Caco-2 (cell line): Measurements from ENCODE around the gene CPEB3. TPM values are rescaled to one million over a fixed set of nuclear protein-coding genes. Genes with fewer than 3 reads are reported as not detected.

Experiments used
- BruUV-seq: library from RNA; stranded (reverse); fragments of 400-500 nt; replicated peaks from 2 replicates; lab custom pipeline; 2021; lab: Mats Ljungman, UMichigan
- CTCF ChIA-PET: fragments of 300-600 bp; sonication (Branson Sonifier 250); formaldehyde crosslinking; loops from one replicate; lab custom pipeline; 2022; ENCODE audit warnings: antibody characterized with exemption; lab: Charles Lee
- POLR2A ChIA-PET: fragments of 300-600 bp; sonication (Branson Sonifier 250); formaldehyde crosslinking; loops from one replicate; lab custom pipeline; 2022; ENCODE audit warnings: antibody characterized with exemption; lab: Charles Lee
- DNase-seq, 2 experiments: peaks; one replicate each; pipeline versions ENCODE4 v3.0.0 to v3.0.0-alpha.2; 2020 to 2022
- H3K27me3 ChIP-seq: replicated peaks from 2 replicates; pipeline ENCODE4 v1.6.0; 2011; ENCODE audit warnings: low read length; ENCODE audit not compliant: control insufficient read depth, insufficient read depth
- H3K36me3 ChIP-seq: 2 replicates; pipeline ENCODE4 v1.5.1; 2011; ENCODE audit warnings: low read length; ENCODE audit not compliant: control insufficient read depth, insufficient read depth
- H3K4me1 ChIP-seq: fragments of 250-450 bp; sonication (Bioruptor Pico); 2 replicates; pipeline ENCODE4 v1.5.1; 2020; ENCODE audit warnings: mild to moderate bottlenecking
- H3K4me3 ChIP-seq: 2 replicates; pipeline ENCODE4 v1.5.1; 2011; ENCODE audit warnings: low read depth, mild to moderate bottlenecking, control low read depth, low read length
- H3K9me3 ChIP-seq: fragments of 250-450 bp; sonication (Bioruptor Pico); 2 replicates; pipeline ENCODE4 v1.5.1; 2020; ENCODE audit warnings: mild to moderate bottlenecking, moderate library complexity
- H3K27ac Mint-ChIP-seq: one replicate; pipeline ENCODE4 v1.8.0; 2022; ENCODE audit warnings: mixed read lengths; ENCODE audit not compliant: unreplicated experiment
- H3K27me3 Mint-ChIP-seq: one replicate; pipeline ENCODE4 v1.8.0; 2022; ENCODE audit warnings: mixed read lengths; ENCODE audit not compliant: insufficient read depth, unreplicated experiment
- H3K36me3 Mint-ChIP-seq: one replicate; pipeline ENCODE4 v1.8.0; 2022; ENCODE audit warnings: mild to moderate bottlenecking, mixed read lengths; ENCODE audit not compliant: insufficient read depth, unreplicated experiment
- H3K4me1 Mint-ChIP-seq: one replicate; pipeline ENCODE4 v1.8.0; 2022; ENCODE audit warnings: low read depth, mixed read lengths; ENCODE audit not compliant: unreplicated experiment
- H3K4me3 Mint-ChIP-seq: one replicate; pipeline ENCODE4 v1.8.0; 2022; ENCODE audit warnings: mild to moderate bottlenecking, moderate library complexity, mixed read lengths; ENCODE audit not compliant: unreplicated experiment
- H3K9me3 Mint-ChIP-seq: one replicate; pipeline ENCODE4 v1.8.0; 2022; ENCODE audit warnings: mixed read lengths; ENCODE audit not compliant: unreplicated experiment
- CTCF ChIP-seq, 2 experiments: fragments of 200-600 bp in 1 of 2; IDR thresholded peaks; 1 replicate in 1 of 2; 2 replicates in 1 of 2; pipeline versions ENCODE4 v1.5.1 to v1.8.0; 2011 to 2022; ENCODE audit warnings: antibody characterized with exemption in 1 of 2, control low read depth in 1 of 2, inconsistent platforms in 1 of 2, low read depth in 1 of 2, low read length in 1 of 2, mild to moderate bottlenecking in 1 of 2, moderate library complexity in 1 of 2; ENCODE audit not compliant: insufficient read depth in 1 of 2, severe bottlenecking in 1 of 2, unreplicated experiment in 1 of 2
- intact Hi-C: fragments of 100-400 bp; cut with micrococcal nuclease; formaldehyde crosslinking; loops from one replicate; pipeline ENCODE4 v1.10.0; 2022; ENCODE audit not compliant: unreplicated experiment
- total RNA-seq: library from RNA; stranded (reverse); gene quantifications from 2 replicates; pipeline ENCODE4 v1.2.3, GENCODE V29; 2022

Gene CPEB3
- total RNA-seq, 1 experiment from 2014 or later, result 2.3 TPM

GRCh38 chr10:92242380-92242779, 48.5 kb downstream of the CPEB3 start:
- Mint-ChIP-seq H3K4me3 (no peak overlapping the region), H3K27ac (no peak overlapping the region), H3K36me3 (peaks cover 10% of the 10 kb centered on the region), H3K9me3 (no peaks in the 10 kb centered on the region), H3K4me1 (peaks cover 24% of the 10 kb centered on the region), H3K27me3 (peaks cover 6% of the 10 kb centered on the region)
- DNase-seq, result no peak
- no peak for TF ChIP-seq CTCF (IDR thresholded peaks at IDR 0.05; ENCODE audit: insufficient read depth in 1 of 2, low read depth in 1 of 2, low read length in 1 of 2, severe bottlenecking in 1 of 2, unreplicated experiment in 1 of 2)
- no TSS peak for BruUV-seq
- Histone ChIP-seq H3K27me3 (no peaks in the 10 kb centered on the region), H3K4me3 (no peak overlapping the region), H3K9me3 (no peaks in the 10 kb centered on the region), H3K4me1 (peaks cover 14% of the 10 kb centered on the region), H3K36me3 (no peaks in the 10 kb centered on the region)
- POLR2A ChIA-PET, result no interaction called here
- CTCF ChIA-PET, result interaction anchor here (0.6 kb wide), 1 partner anchor 38 kb away, joined by 3 read pairs; no protein-coding TSS in a partner anchor
- intact Hi-C loops, result no loop called here

- intact Hi-C loops, result no loop called here
- Mint-ChIP-seq H3K36me3 (peaks cover 10% of the 10 kb centered on the region), H3K4me3 (peak overlapping the region; percentile 89), H3K9me3 (no peaks in the 10 kb centered on the region), H3K27me3 (peaks cover 6% of the 10 kb centered on the region), H3K4me1 (peaks cover 24% of the 10 kb centered on the region), H3K27ac (no peak overlapping the region)
- no peaks in the 10 kb centered on the region for H3K9me3 ChIP-seq
- no peak for DNase-seq
- TF ChIP-seq CTCF (IDR thresholded peaks at IDR 0.05; ENCODE audit: insufficient read depth in 1 of 2, low read depth in 1 of 2, low read length in 1 of 2, severe bottlenecking in 1 of 2, unreplicated experiment in 1 of 2), result no peak
- H3K4me1 ChIP-seq, result peaks cover 14% of the 10 kb centered on the region
- H3K27me3 ChIP-seq, result no peaks in the 10 kb centered on the region
- CTCF ChIA-PET, result no interaction called here
- POLR2A ChIA-PET, result no interaction called here
- peak overlapping the region; percentile 69 for H3K4me3 ChIP-seq
- BruUV-seq, result no TSS peak
- no peaks in the 10 kb centered on the region for H3K36me3 ChIP-seq
These were observed 49.4 kb downstream of the CPEB3 start for GRCh38 chr10:92241501-92241900.

GRCh38 chr10:92241158-92241500, 49.7 kb downstream of the CPEB3 start:
- Histone ChIP-seq H3K27me3 (no peaks in the 10 kb centered on the region), H3K4me3 (peak overlapping the region; percentile 69), H3K4me1 (peaks cover 14% of the 10 kb centered on the region), H3K36me3 (no peaks in the 10 kb centered on the region), H3K9me3 (no peaks in the 10 kb centered on the region)
- Mint-ChIP-seq H3K27me3 (peaks cover 6% of the 10 kb centered on the region), H3K36me3 (peaks cover 10% of the 10 kb centered on the region), H3K4me1 (peaks cover 24% of the 10 kb centered on the region), H3K4me3 (peak overlapping the region; percentile 89), H3K27ac (peak overlapping the region; percentile 33), H3K9me3 (no peaks in the 10 kb centered on the region)
- DNase-seq, result peak in 1 of 2 experiments; percentile 9
- CTCF ChIA-PET, result interaction anchor here (0.9 kb wide), 1 partner anchor 50 kb away, joined by 4 read pairs; the partner anchor contains the start of genes CPEB3 and MARCHF5
- TF ChIP-seq CTCF (IDR thresholded peaks at IDR 0.05; ENCODE audit: insufficient read depth in 1 of 2, low read depth in 1 of 2, low read length in 1 of 2, severe bottlenecking in 1 of 2, unreplicated experiment in 1 of 2), result no peak
- intact Hi-C loops, result no loop called here
- POLR2A ChIA-PET, result interaction anchor here (1.0 kb wide), 1 partner anchor 318 kb away, joined by 5 read pairs; the partner anchor contains the start of gene BTAF1
- BruUV-seq, result no TSS peak
